Psoas muscle (tissue), 8 donors: ENCODE results near the gene RABGGTA. TPM values are rescaled to one million over a fixed set of nuclear protein-coding genes. Genes with fewer than 3 reads are reported as not detected.
A peak's percentile ranks its signal among the peaks of the same experiment; 100 is the strongest.

Experiments used
- ATAC-seq, 4 donors: fragments of 200-7000 bp; cut with Tn5 transposase; one replicate each; pipeline ENCODE4 v1.9.1; 2020; ENCODE audit warnings: moderate library complexity in 3 of 4, mild to moderate bottlenecking in 2 of 4
- DNase-seq, 2 donors: peaks; one replicate each; pipeline ENCODE4 v3.0.0-alpha.2; 2020
- H3K27ac ChIP-seq: fragments of 200-600 bp; one replicate; pipeline ENCODE4 v1.8.0; 2022
- H3K27me3 ChIP-seq, 3 donors: fragments of 200-600 bp in 1 of 3; one replicate each; pipeline versions ENCODE4 v1.6.1 to v1.8.0; 2013 to 2022; ENCODE audit warnings: low read length in 2 of 3, mild to moderate bottlenecking in 2 of 3, moderate library complexity in 1 of 3; ENCODE audit not compliant: insufficient read depth in 3 of 3
- H3K36me3 ChIP-seq, 2 donors: fragments of 200-600 bp in 1 of 2; one replicate each; pipeline versions ENCODE4 v1.6.1 to v1.8.0; 2013 to 2022; ENCODE audit warnings: low read depth in 1 of 2, mild to moderate bottlenecking in 1 of 2, moderate library complexity in 1 of 2; ENCODE audit not compliant: insufficient read depth in 1 of 2
- H3K4me1 ChIP-seq: fragments of 200-600 bp; one replicate; pipeline ENCODE4 v1.8.0; 2022
- H3K4me3 ChIP-seq: fragments of 200-600 bp; one replicate; pipeline ENCODE4 v1.8.0; 2022; ENCODE audit warnings: mild to moderate bottlenecking
- H3K9me3 ChIP-seq: fragments of 200-600 bp; one replicate; pipeline ENCODE4 v1.8.0; 2022
- WGBS, 3 donors: extraction: QIAGEN DNeasy Blood & Tissue Kit; methylation state at CpG; one replicate each; pipeline versions ENCODE4 v1.1.6 to v1.1.7; 2013; 5-methylcytosine and 5-hydroxymethylcytosine counted together
- intact Hi-C, 2 donors: fragments of 100-400 bp; cut with DNase I; formaldehyde crosslinking; loops; one replicate each; pipeline versions ENCODE4 v1.11.0 to v1.14.2; 2022
- polyA plus RNA-seq, 3 donors: library from polyadenylated mRNA; stranded (reverse); fragments of 200-250 nt; gene quantifications; one replicate each; pipeline ENCODE4 v1.2.3, GENCODE V29; 2013
- total RNA-seq, 4 donors: library from RNA; stranded (reverse); fragmentation: NEBNext Ultra II Directional in 2 of 4; extraction: Animal tissue kit (Norgen Biotek cat#: 25700) in 2 of 4; gene quantifications; one replicate each; pipeline versions ENCODE4 v1.2.1 to v1.2.4, GENCODE V29; 2021 to 2023
- TF ChIP-seq, protein P1 (sequence below): fragments of 200-600 bp; IDR thresholded peaks from one replicate; pipeline ENCODE4 v1.8.0; 2022; ENCODE audit warnings: antibody characterized with exemption
- donor health status: healthy with polysubstance abuse.
- donor health status: DM: no; HTN: no; CAD: no; lungs with moderate emphysema.
- donor health status: Bipolar disorder and iron deficiency.
- donor health status: healthy.
- donor health status: DM: yes; HTN: yes; CAD: no.
- donor health status: DM: no; HTN: no; CAD: no.
- donor health status: DM: no; HTN: no; CAD: no.
- donor health status: DM: yes; HTN: yes; CAD: no.

The RABGGTA gene
- total and polyA plus RNA-seq, 7 donors = 15.1 to 36.2 (median 17.5) TPM

DNA sequence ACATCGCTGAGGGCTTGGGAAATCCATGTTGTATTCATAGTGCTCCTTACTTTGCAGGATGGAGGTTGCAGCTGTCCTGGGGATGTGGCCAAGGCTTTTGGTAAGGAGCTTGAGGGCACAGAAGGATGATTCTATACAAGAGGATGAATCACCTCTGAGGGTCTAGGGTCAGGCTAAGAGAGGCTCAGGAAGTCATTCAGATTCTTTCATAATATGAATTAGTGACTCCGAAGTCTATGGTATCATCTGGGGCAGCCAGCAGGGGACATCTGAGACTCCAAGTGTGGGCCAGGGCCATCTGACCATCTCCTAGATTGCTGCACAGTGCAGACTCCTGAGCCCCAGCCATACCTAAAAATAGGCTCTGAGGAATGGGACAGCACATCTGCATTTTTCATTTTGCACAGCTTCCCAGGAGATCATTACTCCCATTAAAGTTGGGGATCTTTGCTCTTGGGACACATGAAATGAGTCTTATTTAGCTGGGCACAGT is 33.9 kb downstream of the RABGGTA start:
- intact Hi-C loops = no loop called here
- DNase-seq (no peak), ATAC-seq (peak in 3 of 4 donors; percentile 1 to 34 (median 10))
- Histone ChIP-seq H3K9me3 (no peaks in the 10 kb centered on the region), H3K36me3 (peaks cover 27 to 79% of the 10 kb centered on the region in 2 donors), H3K4me3 (no peak overlapping the region), H3K27ac (peak overlapping the region; percentile 19), H3K27me3 (no peaks in the 10 kb centered on the region), H3K4me1 (peaks cover 76% of the 10 kb centered on the region)
- 50 to 67% (median 64%) methylated on average over 2 of the region's 2 CpGs for WGBS, 3 donors
- TF ChIP-seq, protein P1, sequence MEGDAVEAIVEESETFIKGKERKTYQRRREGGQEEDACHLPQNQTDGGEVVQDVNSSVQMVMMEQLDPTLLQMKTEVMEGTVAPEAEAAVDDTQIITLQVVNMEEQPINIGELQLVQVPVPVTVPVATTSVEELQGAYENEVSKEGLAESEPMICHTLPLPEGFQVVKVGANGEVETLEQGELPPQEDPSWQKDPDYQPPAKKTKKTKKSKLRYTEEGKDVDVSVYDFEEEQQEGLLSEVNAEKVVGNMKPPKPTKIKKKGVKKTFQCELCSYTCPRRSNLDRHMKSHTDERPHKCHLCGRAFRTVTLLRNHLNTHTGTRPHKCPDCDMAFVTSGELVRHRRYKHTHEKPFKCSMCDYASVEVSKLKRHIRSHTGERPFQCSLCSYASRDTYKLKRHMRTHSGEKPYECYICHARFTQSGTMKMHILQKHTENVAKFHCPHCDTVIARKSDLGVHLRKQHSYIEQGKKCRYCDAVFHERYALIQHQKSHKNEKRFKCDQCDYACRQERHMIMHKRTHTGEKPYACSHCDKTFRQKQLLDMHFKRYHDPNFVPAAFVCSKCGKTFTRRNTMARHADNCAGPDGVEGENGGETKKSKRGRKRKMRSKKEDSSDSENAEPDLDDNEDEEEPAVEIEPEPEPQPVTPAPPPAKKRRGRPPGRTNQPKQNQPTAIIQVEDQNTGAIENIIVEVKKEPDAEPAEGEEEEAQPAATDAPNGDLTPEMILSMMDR = no peak

DNA sequence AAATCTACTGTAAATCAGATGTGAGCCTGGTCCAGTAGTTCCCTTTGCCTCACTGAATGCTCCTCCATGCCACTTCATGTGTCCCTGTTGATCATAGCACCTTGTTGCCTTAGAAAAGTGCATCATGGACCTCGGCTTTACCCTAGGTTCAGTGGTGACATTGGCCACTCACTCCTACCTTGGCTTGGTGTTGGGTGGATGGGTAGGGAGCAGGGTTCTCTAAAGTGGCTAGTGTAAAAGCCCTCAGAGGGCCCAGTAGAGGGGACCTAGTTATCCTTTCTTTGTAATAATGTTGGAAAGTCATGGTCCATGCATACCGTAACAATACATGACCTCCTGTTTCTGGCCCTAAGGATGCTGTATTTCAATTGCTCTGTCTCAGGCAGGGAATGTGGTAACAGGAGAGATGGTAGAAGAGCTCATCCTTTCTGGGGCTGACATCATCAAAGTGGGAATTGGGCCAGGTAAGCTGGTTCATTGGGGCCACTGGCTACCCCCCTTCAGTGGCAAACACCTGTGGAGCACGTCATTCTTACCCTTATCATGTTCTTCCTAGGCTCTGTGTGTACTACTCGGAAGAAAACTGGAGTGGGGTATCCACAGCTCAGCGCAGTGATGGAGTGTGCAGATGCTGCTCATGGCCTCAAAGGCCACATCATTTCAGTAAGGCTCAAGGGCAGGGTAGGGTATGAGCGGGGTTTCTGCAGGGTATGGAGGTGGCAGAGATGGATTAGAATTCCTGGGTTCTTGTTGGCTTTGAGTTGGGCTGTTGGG is 34.5 kb downstream of the RABGGTA start:
- ATAC-seq (no peak), DNase-seq (no peak)
- no peaks in the 10 kb centered on the region for H3K27me3 ChIP-seq
- peak overlapping the region; percentile 19 for H3K27ac ChIP-seq
- no peak overlapping the region for H3K4me3 ChIP-seq
- H3K9me3 ChIP-seq = no peaks in the 10 kb centered on the region
- WGBS, 3 donors = 87 to 90% (median 88%) methylated on average over 6 of the region's 6 CpGs
- TF ChIP-seq, protein P1 = no peak
- intact Hi-C loops = no loop called here
- H3K4me1 ChIP-seq = peaks cover 76% of the 10 kb centered on the region
- H3K36me3 ChIP-seq = peaks cover 27 to 79% of the 10 kb centered on the region in 2 donors

DNA sequence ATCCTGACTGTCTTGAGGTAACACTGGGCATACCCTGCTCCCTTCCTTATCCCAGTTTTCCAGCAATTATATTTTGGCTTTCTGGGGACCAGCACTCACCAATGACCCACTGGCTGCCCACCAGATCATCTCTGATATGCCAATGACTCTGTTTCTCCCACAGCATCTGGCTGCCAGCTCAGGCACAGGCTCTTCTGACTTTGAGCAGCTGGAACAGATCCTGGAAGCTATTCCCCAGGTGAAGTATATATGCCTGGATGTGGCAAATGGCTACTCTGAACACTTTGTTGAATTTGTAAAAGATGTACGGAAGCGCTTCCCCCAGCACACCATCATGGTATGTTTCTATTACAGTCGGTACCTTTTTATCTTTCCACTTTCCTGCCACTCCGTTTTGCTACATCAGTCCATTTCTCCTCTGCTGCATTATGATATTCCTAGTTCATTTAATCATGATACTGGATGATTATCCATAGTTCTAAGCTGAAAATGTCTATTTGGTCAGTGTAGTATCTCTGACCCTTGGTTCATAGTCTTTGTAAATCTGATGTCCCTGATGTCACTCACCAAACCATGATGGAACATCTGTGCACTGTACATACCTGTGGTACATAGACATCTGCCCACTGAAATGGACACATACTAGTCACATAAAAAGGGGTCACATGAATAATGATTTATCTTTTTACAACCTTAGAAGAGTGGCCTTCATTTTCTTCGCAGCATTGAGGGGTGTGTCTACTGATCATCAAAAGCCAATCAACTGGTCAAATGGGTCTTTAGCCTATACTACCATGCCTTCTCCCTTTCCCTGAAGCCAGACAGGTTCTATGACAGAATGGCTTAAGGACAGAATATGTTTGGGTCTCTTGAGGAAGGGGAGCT is 35.4 kb downstream of the RABGGTA start:
- H3K27ac ChIP-seq = peak overlapping the region; percentile 19

GRCh38 chr14:24234095-24235005 is 37.0 kb downstream of the RABGGTA start:
- H3K36me3 ChIP-seq = peaks cover 19 to 62% of the 10 kb centered on the region in 2 donors
- H3K27me3 ChIP-seq = no peaks in the 10 kb centered on the region
- no peaks in the 10 kb centered on the region for H3K9me3 ChIP-seq
- H3K4me3 ChIP-seq = peak overlapping the region; percentile 92
- TF ChIP-seq, protein P1 = no peak
- H3K4me1 ChIP-seq = peaks cover 64% of the 10 kb centered on the region
- WGBS, 3 donors = 85 to 93% (median 91%) methylated on average over 3 of the region's 3 CpGs
- H3K27ac ChIP-seq = peak overlapping the region; percentile 41
- ATAC-seq (no peak), DNase-seq (no peak)
- intact Hi-C loops = no loop called here

More for the DNA sequence above, 35.4 kb downstream of the RABGGTA start:
- Histone ChIP-seq H3K27me3 (no peaks in the 10 kb centered on the region), H3K9me3 (no peaks in the 10 kb centered on the region), H3K4me1 (peaks cover 75% of the 10 kb centered on the region), H3K4me3 (no peak overlapping the region), H3K36me3 (peaks cover 27 to 74% of the 10 kb centered on the region in 2 donors)
- intact Hi-C loops = no loop called here
- TF ChIP-seq, protein P1 = no peak
- no peak for ATAC-seq
- no peak for DNase-seq
- WGBS, 3 donors = 88 to 98% (median 91%) methylated on average over 5 of the region's 5 CpGs
